GM19372 (cell line): ENCODE measurements around the gene SMARCA2.
"Not testable (repeated sequence)": the region's sequence is repeated elsewhere in the genome, so short reads cannot be mapped to it uniquely, and the experiment has no call there.

ENCODE experiments used
- ATAC-seq: cut with Tn5 transposase; IDR thresholded peaks from one replicate; pipeline ENCODE4 v1.9.1; 2021; ENCODE audit warnings: mild to moderate bottlenecking, low read depth, moderate library complexity; ENCODE audit not compliant: unreplicated experiment

The SMARCA2 gene

DNA sequence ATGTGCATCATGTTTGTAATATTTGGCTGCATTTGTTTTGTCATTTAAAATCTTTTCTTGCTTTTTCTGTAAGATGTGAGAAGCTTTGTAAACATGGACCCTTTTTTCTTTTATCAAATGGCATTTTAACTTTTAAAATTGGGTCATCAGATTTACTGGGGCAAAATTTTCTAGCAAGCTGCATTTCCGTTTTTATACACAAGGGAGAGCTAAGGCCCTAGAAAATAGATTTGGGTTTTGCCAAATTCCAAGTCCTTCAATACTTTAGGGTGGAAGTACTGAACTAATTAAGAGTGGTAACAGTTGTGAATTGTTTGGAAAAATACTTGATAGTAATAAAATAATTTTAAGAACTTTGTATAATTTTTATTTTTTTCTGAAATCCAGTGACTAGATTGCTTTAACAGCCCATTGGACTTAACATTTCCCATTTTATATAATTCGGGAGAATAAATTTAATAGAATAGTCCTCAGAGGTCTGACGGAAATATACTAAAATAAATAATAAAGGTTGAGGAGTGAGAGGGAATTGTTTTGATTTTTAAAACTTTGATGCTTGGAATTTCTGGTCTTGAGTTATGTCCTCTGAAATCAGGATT is 117.4 kb downstream of the SMARCA2 start:
- ATAC-seq: no peak

DNA sequence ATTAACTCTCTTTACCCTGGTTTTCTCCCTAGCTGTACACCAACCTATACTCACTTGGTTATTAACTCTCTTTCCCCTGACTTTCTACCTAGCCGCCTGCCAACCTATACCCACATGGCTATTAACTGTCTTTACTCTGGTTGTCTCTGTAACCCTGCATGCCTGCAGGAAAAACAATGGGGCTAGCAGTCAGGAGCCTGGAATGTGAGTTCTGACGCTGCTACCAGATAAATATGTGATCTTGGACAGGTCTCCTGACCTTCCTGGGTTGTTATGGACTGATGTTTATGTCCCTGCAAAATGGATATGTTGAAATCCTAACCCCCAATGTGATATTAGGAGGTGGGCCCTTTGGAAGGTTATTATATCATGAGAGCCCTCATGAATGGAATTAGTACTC is 119.2 kb downstream of the SMARCA2 start:
- no peak for ATAC-seq

DNA sequence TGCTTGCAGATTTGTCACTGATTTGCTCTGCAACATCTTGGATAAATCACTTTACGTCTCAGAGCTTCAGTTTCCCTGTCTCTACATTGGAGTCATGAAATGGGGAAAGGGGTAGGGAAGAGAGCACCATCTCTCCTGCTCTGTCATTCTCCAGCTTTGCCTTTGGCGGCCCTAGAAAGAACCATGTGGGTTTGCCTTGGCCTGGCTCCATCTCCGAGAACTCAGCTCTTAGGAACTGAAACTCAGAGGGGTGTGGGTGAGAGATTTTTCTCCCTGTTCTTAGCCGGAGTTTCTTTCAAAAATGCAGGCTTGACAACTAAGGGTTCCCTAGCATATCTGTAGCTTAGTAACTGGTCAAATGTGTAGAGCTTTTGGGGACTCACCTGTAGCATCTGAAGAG is 123.5 kb downstream of the SMARCA2 start:
- ATAC-seq: no peak

DNA sequence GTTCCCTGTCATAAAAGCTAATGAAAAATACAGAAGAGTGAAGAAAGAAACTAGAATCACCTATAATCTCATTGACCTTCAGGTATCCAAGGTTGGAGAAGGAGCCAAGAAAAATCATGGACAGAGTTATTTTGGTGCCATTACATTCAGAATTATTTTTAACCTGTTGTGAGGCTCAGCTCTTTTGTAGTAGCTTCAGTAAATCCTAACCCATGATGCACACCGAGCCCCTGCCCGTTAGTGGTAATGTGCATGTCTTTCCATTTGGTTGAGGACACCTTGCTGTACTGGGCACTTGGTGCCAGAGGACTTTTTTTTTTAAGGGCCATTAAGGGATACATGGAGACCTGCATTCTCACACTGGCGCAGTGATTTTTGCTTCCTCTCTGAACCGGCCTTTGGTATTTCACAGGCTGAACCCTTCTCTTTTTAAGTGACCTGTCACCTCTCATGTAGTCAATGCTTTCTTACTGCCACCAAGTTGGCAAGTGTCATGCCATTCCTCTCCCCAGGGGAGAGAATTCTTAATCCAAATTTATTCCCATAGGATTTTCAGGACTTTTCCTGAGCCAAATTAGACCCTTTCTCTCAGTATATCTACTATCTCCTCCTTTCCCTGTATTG is 125.6 kb downstream of the SMARCA2 start:
- ATAC-seq: no peak

DNA sequence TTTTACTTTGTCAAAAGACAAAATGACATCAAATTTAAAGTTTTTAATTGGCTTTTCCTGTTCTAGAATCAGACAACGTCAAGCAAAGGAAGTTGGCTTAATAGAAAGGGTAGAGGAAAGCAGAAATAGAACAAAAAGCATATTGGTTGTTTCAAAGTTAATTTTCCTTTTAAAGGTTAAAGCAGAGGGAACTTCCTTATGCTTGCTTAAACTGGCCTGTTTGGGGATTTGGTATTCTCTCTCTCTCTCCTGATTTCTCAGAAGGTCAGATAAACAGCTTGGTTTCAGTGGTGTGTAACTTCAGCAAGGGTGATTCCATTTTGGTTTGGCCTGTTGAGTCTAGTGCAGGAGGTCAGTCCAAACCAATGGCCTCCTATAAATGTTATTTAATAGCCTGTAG is 127.1 kb downstream of the SMARCA2 start:
- no peak for ATAC-seq

DNA sequence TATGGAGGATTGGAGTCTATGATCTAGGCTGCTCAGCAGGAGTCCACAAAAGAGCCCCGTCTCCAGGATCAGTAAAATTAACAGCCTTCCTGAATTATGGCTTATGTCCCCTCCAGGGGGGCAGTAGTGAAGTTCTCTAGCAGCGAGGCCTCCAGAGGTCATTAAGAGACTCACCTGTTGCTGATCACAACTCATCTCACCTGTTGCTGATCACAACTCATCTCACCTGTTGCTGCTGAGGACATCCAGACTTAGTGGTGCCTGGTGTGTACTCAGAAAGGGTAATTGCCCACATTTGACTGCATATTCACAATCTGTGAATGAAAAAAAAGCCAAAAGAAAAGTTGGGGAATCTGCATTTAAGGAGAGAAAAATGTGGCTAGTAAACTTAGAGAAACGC is 129.5 kb downstream of the SMARCA2 start:
- ATAC-seq: no peak

DNA sequence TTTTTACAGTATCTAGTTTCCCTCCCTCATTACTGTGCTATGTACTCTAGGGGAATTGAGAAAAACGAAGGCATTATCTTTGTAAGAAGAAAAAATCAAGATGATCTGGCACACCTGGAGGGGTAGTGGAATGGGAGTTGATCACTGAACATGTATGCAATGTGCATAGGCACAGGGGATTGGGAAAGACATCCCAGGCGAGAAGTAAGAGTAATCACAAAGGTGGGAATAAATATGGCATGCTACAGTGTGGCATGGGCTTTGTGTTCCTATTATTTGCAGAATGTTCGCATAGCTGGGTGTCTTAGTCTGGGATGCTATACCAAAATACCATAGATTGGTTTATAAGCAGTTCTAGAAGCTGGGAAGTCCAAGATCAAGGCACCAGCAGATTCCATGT is 130.6 kb downstream of the SMARCA2 start:
- no peak for ATAC-seq

DNA sequence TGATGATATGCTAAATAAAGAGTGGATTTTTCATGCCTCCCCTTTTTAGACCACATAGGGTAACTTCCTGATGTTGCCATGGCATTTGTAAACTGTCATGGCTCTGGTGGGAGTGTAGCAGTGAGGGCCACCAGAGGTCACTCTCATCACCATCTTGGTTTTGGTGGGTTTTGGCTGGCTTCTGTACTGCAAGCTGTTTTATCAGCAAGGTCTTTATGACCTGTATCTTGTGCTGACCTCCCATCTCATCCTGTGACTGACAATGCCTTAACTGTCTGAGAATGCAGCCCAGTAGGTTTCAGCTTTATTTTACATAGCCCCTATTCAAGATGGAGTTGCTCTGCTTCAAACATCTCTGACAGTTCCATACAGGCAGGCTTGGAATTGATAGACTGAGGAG is 131.6 kb downstream of the SMARCA2 start:
- ATAC-seq: not testable (repeated sequence)

DNA sequence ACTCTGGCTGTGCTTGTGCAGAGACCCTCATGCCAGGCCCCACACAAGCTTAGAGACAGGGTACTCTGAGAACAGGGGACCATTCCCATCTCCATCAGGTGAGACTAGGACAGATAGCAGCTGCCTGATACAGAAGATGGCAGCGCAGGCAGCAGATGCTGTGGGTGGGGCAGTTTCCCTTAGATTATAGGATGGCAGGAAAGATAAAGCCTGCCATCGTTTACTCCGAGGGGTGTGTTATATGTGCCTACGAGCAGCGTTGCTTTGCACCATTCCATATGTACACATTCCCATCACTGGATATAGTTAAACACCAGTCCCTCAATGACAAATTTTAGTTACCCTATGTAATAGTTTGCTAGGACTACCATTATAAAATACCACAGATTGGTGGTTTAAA is 135.2 kb downstream of the SMARCA2 start:
- ATAC-seq: no peak

DNA sequence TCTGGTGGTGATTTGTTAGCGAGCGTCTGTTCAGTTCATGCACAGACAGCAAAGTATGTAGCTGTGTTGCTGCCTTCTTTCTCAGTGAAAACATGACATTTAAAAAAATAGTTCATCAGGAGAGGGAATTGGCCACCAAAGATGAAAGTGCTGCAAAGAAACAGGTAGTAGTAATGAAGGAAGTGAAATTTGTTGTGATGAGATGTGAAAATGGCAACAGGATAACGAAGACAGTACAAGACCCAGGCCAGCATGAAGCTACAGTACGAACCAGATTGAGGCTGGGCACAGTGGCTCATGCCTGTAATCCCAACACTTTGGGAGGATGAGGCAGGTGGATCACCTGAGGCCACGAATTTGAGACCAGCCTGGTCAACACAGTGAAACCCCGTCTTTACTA is 136.0 kb downstream of the SMARCA2 start:
- no peak for ATAC-seq

DNA sequence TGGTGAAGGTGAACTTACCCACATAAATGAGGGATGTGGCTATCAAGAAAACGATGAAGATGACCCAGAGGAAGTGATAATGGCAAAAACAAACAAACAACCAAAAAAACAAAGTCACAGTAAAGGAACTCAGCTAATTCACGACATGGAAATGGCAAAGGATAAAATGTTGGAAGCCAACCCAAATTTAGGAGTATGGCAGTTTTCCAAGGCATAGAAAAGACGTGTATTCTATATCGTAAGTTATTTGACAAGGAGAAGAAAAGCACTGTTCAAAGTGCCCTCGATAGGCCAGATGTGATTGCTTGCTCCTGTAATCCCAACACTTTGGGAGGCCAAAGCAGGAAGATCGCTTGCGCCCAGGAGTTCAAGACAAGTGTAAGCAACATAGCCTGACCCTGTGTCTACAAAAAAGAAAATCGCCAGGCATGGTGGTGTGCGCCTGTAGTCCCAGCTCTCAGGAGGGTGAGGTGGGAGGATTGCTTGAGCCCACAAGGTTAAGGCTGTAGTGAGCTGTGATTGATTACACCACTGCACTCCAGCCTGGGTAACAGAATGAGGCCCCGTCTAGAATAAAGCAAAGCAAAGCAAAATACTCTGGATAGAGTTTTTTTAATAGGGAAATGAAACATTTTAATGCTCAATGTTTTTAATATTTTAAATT is 138.0 kb downstream of the SMARCA2 start:
- ATAC-seq: no peak

DNA sequence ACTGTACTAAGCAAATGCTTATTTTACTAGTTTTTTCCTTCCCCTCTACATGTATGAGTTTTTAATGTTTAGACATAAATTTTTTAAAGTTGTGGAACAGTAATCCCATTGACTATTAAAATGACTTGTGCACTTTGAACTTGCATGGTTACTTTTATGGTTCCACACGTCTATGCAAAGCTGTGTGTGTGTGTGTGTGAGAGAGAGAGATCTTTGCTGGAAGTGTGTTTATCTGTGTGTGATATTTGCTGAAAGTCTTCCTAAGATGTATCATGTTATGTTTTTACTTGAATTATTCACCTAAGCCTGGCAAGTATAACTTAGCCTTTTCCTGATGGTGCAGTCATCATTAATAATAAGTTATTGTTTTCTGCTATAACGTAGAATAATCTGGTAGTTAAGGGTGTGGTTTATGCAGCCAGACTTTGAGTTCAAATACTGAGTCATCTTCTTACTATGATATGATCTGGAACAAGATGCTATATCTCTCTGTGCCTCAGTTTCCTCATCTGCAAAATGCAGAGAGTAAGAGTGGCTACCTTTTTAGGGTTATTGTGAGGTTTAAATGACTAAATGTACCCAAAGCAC is 138.6 kb downstream of the SMARCA2 start:
- no peak for ATAC-seq

DNA sequence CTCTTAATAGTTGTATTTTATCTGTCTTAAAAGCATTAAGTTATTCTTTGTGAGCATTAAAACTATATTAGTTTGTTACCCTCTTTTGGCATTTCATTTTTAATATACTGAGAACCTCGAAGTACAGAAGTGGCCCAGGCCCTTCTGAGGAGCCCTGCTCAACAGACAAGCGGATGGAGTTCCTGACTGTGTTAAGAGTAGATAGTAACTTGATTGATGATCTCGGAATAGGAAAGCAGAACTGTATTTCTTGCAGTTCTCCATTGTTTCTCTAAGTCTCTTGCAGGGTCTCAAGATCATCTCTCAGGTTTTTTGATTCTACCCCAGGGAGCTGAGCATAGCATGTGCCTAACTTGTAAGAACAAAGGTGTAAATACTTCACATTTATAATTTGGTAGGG is 139.6 kb downstream of the SMARCA2 start:
- no peak for ATAC-seq

DNA sequence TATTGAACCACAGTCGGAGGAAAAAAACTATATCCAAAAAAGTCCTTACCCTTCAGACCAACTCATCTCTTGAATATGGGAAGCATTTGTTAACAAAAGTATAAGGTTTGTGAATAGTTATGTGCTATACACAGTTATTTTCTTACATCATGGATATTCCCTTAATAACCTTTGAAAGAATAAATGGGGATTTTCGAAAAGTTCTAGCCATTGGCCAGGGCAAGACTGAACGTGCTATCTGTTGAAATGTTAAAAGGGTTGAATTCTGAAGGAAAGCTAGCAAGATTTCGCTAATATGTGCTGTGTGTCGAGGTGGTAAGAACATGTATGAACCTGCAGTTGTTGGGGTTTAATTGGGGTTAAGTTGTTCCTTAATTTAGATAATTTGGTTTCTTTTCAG is 140.8 kb downstream of the SMARCA2 start:
- no peak for ATAC-seq

DNA sequence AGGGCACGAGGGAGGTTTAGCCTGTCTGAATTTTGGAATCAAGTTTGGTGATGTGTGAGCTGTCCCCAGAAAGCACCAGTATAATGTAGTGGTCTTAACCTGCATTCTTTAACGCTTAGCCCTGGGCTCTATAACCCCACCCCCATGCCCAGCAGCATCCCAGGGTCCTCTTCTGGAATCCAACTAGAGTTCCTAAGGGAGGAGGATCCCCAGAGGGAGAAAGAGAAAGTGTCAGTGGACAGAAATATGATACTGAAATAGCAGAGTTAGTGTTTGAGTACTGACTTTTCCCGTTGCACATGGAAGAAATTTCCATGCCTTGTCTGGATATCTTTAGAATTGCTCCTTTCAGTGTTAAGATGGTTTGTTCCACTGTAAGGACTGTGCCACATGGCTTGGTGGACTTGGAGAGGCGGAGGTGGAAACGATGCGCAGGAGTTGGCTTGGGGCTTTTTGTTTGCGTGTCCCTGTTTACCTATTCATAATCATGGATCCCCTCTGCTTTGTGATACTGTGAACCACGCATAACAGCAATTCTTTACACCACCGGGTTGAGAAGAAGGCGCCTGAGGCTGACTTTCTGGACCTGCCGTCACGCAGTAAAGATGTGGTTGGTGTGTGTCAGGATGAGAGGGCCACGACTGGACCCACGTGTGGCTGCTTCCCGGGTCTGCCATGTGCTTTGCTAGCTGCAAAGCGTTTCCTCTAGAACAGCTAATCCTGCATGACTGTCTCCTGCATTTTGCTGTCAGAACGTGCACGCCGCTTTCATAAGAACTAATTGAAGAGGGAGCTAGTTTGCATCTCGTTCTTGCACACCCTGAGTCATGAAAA is 142.3 kb downstream of the SMARCA2 start:
- ATAC-seq: peak; percentile 47

DNA sequence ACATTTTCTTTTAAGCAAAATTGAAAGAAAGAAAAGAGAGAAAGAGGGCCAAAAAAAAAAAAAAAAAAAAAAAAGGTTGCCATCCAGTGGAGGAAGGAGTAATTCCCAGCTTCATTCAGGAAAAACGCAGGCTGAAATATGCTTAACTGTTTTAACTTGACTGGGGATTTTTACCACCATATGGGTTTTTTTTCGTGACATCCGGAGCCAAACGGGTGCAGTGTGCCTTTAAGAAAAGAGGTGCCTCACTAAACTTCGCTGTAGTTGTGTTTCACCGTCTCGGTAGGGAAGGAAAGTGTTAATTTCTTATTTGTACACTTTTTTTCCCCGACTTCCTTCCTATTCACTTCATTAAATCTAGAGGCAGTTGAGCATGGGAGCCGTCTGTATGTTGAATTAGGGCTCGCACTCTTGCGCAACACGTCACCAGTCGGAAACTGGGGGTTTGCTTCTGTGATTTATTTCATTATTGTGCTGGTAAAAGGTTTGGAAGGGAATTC is 143.0 kb downstream of the SMARCA2 start:
- ATAC-seq: peak; percentile 55

DNA sequence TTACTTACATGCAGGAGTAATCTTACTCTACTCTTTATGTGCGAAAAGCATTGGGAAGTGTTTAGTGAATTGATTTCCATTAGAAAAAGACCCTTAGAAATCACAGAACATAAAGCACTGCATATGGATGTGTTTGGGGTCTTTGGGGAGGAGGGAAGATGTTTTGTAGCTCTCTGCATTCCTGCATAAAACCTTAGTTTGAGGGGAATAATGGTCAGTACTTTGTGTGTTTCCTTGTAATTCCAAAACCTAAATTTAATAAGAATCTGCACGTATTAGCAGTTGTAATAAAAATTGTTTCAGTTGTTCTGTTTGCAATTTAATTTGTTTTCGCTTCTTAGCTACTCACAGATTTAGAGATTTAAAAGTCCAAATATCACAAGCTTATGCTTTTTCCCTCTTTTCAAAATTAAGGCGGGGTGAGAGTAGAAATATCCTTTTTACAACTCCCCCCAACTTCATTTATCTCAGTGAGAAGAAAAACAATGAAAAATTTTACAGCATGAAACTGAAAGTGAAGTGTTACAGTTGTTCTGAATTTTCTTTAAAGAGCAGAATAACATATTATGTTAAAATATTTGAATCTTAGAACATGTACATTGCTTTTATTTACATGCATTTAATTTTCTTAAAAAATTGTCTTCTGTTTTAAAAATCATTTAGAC is 143.8 kb downstream of the SMARCA2 start:
- ATAC-seq: no peak

DNA sequence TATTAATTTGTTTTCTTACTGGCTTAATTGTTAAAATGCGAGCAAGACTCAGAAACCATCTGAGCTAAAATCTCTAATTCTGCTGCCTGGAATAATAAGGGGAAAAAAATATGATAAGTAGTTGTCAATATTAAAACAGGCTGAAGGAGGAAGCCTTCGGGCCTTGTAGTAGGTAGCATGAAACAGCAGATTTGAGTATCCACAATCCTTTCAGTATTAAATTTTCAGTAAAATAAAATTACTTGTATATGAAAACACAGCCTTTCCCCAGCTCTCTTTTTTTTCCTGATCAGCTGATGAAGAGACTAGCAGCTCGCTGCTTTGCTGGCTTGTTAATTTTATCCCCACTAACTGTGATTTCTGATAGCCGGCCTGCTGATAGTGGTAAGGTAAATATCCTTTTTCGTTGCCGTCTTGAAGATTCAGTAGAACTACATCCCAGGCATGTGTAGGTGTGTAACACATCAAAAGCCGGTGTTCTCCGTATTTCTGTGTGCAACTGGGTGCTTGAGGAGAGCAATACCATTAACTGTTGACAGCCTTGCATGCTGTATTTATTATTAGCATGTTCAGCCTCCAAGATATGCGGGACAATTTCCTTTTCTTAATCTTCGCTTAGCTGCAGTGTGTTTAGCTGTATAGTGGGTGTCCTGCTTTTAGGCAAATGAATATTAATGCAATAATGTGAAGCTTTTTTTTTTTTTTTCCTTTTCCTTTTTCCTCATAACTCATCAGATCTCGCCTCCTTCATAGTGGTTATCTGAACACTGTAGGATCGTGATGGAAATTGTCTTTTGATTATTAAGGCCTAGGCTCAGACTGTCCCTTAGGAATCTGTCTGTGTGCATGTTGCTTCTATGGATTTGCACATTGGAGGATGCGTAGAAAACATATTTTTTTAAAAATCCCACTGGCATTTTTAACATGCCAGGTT is 144.6 kb downstream of the SMARCA2 start:
- no peak for ATAC-seq

DNA sequence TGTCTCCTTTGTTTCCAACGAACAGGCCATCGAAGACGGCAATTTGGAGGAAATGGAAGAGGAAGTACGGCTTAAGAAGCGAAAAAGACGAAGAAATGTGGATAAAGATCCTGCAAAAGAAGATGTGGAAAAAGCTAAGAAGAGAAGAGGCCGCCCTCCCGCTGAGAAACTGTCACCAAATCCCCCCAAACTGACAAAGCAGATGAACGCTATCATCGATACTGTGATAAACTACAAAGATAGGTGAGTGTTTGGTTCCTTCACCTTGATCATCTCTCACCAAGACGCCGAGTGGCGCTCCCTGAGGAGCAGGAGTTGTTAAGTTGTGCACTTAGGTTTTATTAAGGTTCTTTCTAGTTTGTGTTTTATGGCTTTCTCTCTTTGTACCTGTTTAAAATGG is 146.5 kb downstream of the SMARCA2 start:
- no peak for ATAC-seq
